Sigmoid colon (tissue), 4 donors: ENCODE results near the gene HNF1B.

Experiments used
- EP300 ChIP-seq, 4 donors: sonication (generic); formaldehyde crosslinking; IDR thresholded peaks; one replicate each; pipeline ENCODE4 v1.6.1; 2017; ENCODE audit warnings: antibody characterized with exemption in 4 of 4
- POLR2A ChIP-seq, 2 donors: fragments of 450-650 bp; IDR thresholded peaks; one replicate each; pipeline ENCODE4 v1.6.1; 2016; ENCODE audit warnings: antibody characterized with exemption in 2 of 2, mild to moderate bottlenecking in 2 of 2, moderate library complexity in 2 of 2
- POLR2AphosphoS5 ChIP-seq, 4 donors: sonication (generic); formaldehyde crosslinking; IDR thresholded peaks; one replicate each; pipeline ENCODE4 v1.6.1; 2017; ENCODE audit warnings: antibody characterized with exemption in 4 of 4
- TF ChIP-seq, protein P1 (sequence below), 4 experiments: fragments of 450-650 bp in 3 of 4; fragments of 200-600 bp in 1 of 4; IDR thresholded peaks; one replicate each; pipeline ENCODE4 v1.5.1; 2016 to 2019; ENCODE audit warnings: antibody characterized with exemption in 4 of 4, mild to moderate bottlenecking in 3 of 4, moderate library complexity in 2 of 4

DNA sequence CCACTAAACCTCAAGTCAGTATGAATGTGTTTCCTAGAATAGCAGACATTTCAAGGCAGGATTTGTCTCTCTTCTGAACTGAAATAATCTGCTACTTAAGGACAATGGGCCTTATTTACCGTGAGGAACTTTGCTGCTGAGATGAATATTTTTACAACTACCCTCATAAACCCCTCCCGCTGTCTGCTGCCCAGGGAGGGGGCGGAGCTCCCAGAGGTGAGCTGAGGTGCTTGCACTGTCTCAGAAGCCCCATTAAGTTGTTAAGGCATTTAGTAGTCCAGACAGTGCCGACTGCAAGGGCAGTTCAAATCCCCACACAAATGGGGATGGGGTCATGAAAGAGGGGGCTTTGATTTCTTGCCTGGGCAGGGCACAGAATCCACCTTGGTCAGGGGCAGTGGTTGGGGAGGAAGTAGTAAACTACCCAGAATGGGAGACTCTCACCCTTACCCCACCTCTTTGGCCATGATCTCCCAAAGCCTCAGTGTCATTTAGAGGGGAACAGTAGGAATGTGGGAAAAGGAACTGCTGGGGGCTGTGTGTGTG is 19.2 kb downstream of the HNF1B start:
- TF ChIP-seq POLR2A (IDR thresholded peaks at IDR 0.05) (no peak), POLR2AphosphoS5 (IDR thresholded peaks at IDR 0.05) (no peak), EP300 (IDR thresholded peaks at IDR 0.05) (no peak)
- TF ChIP-seq, protein P1, sequence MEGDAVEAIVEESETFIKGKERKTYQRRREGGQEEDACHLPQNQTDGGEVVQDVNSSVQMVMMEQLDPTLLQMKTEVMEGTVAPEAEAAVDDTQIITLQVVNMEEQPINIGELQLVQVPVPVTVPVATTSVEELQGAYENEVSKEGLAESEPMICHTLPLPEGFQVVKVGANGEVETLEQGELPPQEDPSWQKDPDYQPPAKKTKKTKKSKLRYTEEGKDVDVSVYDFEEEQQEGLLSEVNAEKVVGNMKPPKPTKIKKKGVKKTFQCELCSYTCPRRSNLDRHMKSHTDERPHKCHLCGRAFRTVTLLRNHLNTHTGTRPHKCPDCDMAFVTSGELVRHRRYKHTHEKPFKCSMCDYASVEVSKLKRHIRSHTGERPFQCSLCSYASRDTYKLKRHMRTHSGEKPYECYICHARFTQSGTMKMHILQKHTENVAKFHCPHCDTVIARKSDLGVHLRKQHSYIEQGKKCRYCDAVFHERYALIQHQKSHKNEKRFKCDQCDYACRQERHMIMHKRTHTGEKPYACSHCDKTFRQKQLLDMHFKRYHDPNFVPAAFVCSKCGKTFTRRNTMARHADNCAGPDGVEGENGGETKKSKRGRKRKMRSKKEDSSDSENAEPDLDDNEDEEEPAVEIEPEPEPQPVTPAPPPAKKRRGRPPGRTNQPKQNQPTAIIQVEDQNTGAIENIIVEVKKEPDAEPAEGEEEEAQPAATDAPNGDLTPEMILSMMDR (IDR thresholded peaks at IDR 0.05): no peak
